ENCODE data around the gene ATXN1. TPM values are rescaled to one million over a fixed set of nuclear protein-coding genes. Genes with fewer than 3 reads are reported as not detected.

ATXN1 gene
- total RNA-seq, 1 experiment from 2014 or later, result 25.6 TPM

DNA sequence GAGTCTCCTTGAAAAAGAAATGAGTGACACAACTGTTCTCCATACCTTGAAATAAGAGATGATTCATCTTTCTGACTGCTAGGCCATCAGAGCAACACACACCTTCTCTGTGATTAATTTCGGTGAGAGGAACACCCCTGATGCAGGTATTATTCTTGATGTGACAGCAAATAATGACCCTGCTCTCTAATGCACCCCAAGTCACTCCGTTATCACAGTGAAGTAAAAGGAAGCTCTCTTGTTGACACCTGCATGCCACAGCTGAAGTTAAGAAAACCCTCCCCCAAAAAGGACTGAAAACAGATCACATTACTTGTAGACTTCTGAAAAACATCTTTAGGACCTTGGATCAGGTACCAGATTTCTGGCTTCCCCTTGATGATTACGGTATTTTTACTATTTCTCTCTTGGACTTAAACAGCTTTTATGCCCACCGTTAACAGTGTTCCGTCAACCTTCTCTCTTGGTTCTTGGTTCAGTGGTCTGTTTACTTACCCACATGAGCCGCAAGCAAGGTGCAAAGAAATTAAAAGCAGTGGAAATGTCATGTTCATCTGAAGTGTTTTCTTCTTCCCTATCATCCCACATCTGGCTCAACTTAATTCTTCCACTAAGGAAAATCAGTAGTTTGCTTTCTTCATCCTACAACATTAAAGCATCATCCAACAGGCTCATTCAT lies 273.1 kb downstream of the ATXN1 start:
- no peak overlapping the region for H3K4me3 ChIP-seq (ENCODE audit: low read depth, low read length, poor library complexity, severe bottlenecking)
- no peaks in the 10 kb centered on the region for H3K27me3 ChIP-seq (replicated peaks; ENCODE audit: insufficient read depth, low read depth, low read length, poor library complexity)
- H3K36me3 ChIP-seq (ENCODE audit: insufficient read depth, low read length, poor library complexity, severe bottlenecking), result no peaks in the 10 kb centered on the region
- intact Hi-C loops (cut with micrococcal nuclease; ENCODE audit: unreplicated experiment), result no loop called here
- no peak for DNase-seq (ENCODE audit: low spot score)
- CTCF ChIA-PET, result no interaction called here
- H3K9me3 ChIP-seq (ENCODE audit: low read depth, low read length, poor library complexity, severe bottlenecking), result no peaks in the 10 kb centered on the region
- POLR2A ChIA-PET (ENCODE audit: low non-redundant PET), result no interaction called here
- TF ChIP-seq EZH2 (IDR thresholded peaks at IDR 0.05; ENCODE audit: borderline replicate concordance, low read depth, low read length, poor library complexity, severe bottlenecking), result no peak
- no peak for TF ChIP-seq CTCF (conservative IDR thresholded peaks at IDR 0.05; ENCODE audit: low read depth, low read length)
- no peaks in the 10 kb centered on the region for H3K4me1 ChIP-seq (ENCODE audit: insufficient read depth, low read length, poor library complexity, severe bottlenecking)
- H3K27ac ChIP-seq (ENCODE audit: low read depth, low read length, poor library complexity, severe bottlenecking), result no peak overlapping the region
- no TSS peak for BruUV-seq (replicated peaks)

DNA sequence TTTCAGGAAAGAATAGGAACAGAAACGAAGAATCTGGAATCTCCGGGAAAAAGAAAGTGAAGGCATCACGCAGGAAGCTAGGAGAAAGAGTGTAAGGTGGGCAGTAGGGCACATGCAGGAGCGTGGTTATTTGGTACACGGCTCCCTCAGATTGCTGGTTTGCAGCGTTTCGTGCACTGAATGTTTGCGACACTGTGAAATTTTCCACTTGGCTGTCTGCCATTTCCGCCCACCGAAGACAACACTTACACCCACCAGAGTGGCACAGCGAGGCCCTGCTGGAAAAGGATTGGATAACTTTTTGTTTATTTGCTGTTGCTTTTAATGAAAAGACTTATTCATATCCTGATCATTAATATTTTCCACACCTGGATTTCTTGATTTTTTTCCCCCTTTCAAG lies 274.6 kb downstream of the ATXN1 start:
- no peak for DNase-seq (ENCODE audit: low spot score)
- Histone ChIP-seq H3K4me1 (ENCODE audit: insufficient read depth, low read length, poor library complexity, severe bottlenecking) (no peaks in the 10 kb centered on the region), H3K27me3 (replicated peaks; ENCODE audit: insufficient read depth, low read depth, low read length, poor library complexity) (no peaks in the 10 kb centered on the region), H3K4me3 (ENCODE audit: low read depth, low read length, poor library complexity, severe bottlenecking) (no peak overlapping the region), H3K36me3 (ENCODE audit: insufficient read depth, low read length, poor library complexity, severe bottlenecking) (no peaks in the 10 kb centered on the region), H3K27ac (ENCODE audit: low read depth, low read length, poor library complexity, severe bottlenecking) (no peak overlapping the region), H3K9me3 (ENCODE audit: low read depth, low read length, poor library complexity, severe bottlenecking) (peaks cover 5% of the 10 kb centered on the region)
- no TSS peak for BruUV-seq (replicated peaks)
- CTCF ChIA-PET, result no interaction called here
- TF ChIP-seq EZH2 (IDR thresholded peaks at IDR 0.05; ENCODE audit: borderline replicate concordance, low read depth, low read length, poor library complexity, severe bottlenecking) (no peak), CTCF (conservative IDR thresholded peaks at IDR 0.05; ENCODE audit: low read depth, low read length) (no peak)
- intact Hi-C loops (cut with micrococcal nuclease; ENCODE audit: unreplicated experiment), result no loop called here
- POLR2A ChIA-PET (ENCODE audit: low non-redundant PET), result no interaction called here

DNA sequence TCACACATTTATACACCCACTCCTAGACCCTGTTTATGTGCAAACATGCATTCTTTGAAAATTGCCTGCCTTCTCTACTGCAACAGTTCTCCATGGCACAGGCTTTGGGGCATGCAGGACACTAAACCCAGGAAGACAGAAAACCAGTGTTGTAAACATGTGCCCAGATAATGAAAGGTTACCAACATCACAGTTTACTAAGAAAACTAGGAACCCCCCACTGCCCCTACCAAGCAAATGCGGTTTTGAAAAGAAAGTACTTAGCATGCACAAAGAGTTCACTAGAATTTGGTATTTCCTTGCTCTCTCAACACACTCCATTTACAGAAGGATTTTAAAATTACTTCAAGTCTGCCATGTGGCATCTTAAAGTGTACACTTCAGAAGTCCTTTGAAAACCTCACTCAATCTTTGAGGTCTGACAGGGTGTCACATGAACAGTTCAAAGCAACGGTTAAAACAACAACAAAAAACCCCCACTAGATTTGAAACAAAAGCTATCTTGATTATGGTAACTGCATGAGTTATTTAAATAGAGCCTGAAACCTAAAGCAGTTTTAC lies 277.9 kb downstream of the ATXN1 start:
- ChIA-PET CTCF (no interaction called here), POLR2A (ENCODE audit: low non-redundant PET) (no interaction called here)
- Histone ChIP-seq H3K9me3 (ENCODE audit: low read depth, low read length, poor library complexity, severe bottlenecking) (peaks cover 5% of the 10 kb centered on the region), H3K27me3 (replicated peaks; ENCODE audit: insufficient read depth, low read depth, low read length, poor library complexity) (no peaks in the 10 kb centered on the region), H3K27ac (ENCODE audit: low read depth, low read length, poor library complexity, severe bottlenecking) (no peak overlapping the region), H3K4me3 (ENCODE audit: low read depth, low read length, poor library complexity, severe bottlenecking) (no peak overlapping the region), H3K4me1 (ENCODE audit: insufficient read depth, low read length, poor library complexity, severe bottlenecking) (no peaks in the 10 kb centered on the region), H3K36me3 (ENCODE audit: insufficient read depth, low read length, poor library complexity, severe bottlenecking) (no peaks in the 10 kb centered on the region)
- TF ChIP-seq EZH2 (IDR thresholded peaks at IDR 0.05; ENCODE audit: borderline replicate concordance, low read depth, low read length, poor library complexity, severe bottlenecking) (no peak), CTCF (conservative IDR thresholded peaks at IDR 0.05; ENCODE audit: low read depth, low read length) (no peak)
- BruUV-seq (replicated peaks), result no TSS peak
- DNase-seq (ENCODE audit: low spot score), result no peak
- intact Hi-C loops (cut with micrococcal nuclease; ENCODE audit: unreplicated experiment), result no loop called here
